ENCODE measurements around the gene APBA3. TPM values are rescaled to one million over a fixed set of nuclear protein-coding genes. Genes with fewer than 3 reads are reported as not detected.

Gene APBA3
- total and polyA plus RNA-seq, 2 donors = 23.7 to 26.1 TPM

GRCh38 chr19:3790941-3791340, 29.4 kb upstream of the APBA3 start:
- peaks cover 0 to 12% of the 10 kb centered on the region in 2 donors for H3K9me3 ChIP-seq (ENCODE audit: control insufficient read depth in 2 of 2, insufficient read depth in 1 of 2, low read length in 1 of 2)
- 86% methylated on average over 7 of the region's 7 CpGs for WGBS
- no peaks in the 10 kb centered on the region for H3K4me1 ChIP-seq (ENCODE audit: control insufficient read depth in 2 of 2, insufficient read depth in 2 of 2, low read length in 2 of 2)
- H3K36me3 ChIP-seq (ENCODE audit: control insufficient read depth in 2 of 2, insufficient read depth in 2 of 2, low read length in 1 of 2) = no peaks in the 10 kb centered on the region
- no peak overlapping the region for H3K27ac ChIP-seq (ENCODE audit: low read depth in 1 of 2, low read length in 1 of 2)
- no peak for DNase-seq (ENCODE audit: low read depth in 6 of 9, low spot score in 9 of 9)
- H3K4me3 ChIP-seq (ENCODE audit: low read length in 2 of 2) = no peak overlapping the region
- peaks cover 15 to 25% of the 10 kb centered on the region in 2 donors for H3K27me3 ChIP-seq (ENCODE audit: control insufficient read depth in 2 of 2, insufficient read depth in 1 of 2, low read length in 1 of 2)

- Histone ChIP-seq H3K36me3 (ENCODE audit: control insufficient read depth in 2 of 2, insufficient read depth in 2 of 2, low read length in 1 of 2) (no peaks in the 10 kb centered on the region), H3K4me3 (ENCODE audit: low read length in 2 of 2) (no peak overlapping the region), H3K4me1 (ENCODE audit: control insufficient read depth in 2 of 2, insufficient read depth in 2 of 2, low read length in 2 of 2) (peaks cover 0 to 3% of the 10 kb centered on the region in 2 donors), H3K9me3 (ENCODE audit: control insufficient read depth in 2 of 2, insufficient read depth in 1 of 2, low read length in 1 of 2) (peaks cover 0 to 15% of the 10 kb centered on the region in 2 donors), H3K27me3 (ENCODE audit: control insufficient read depth in 2 of 2, insufficient read depth in 1 of 2, low read length in 1 of 2) (peaks cover 21 to 31% of the 10 kb centered on the region in 2 donors), H3K27ac (ENCODE audit: low read depth in 1 of 2, low read length in 1 of 2) (no peak overlapping the region)
- 89% methylated on average over 6 of the region's 6 CpGs for WGBS
- no peak for DNase-seq (ENCODE audit: low read depth in 6 of 9, low spot score in 9 of 9)
Measured at GRCh38 chr19:3790209-3790734, 28.8 kb upstream of the APBA3 start.

GRCh38 chr19:3788996-3789778, 27.7 kb upstream of the APBA3 start:
- Histone ChIP-seq H3K36me3 (ENCODE audit: control insufficient read depth in 2 of 2, insufficient read depth in 2 of 2, low read length in 1 of 2) (no peaks in the 10 kb centered on the region), H3K4me1 (ENCODE audit: control insufficient read depth in 2 of 2, insufficient read depth in 2 of 2, low read length in 2 of 2) (peaks cover 0 to 3% of the 10 kb centered on the region in 2 donors), H3K27me3 (ENCODE audit: control insufficient read depth in 2 of 2, insufficient read depth in 1 of 2, low read length in 1 of 2) (peaks cover 30 to 42% of the 10 kb centered on the region in 2 donors), H3K4me3 (ENCODE audit: low read length in 2 of 2) (no peak overlapping the region), H3K27ac (ENCODE audit: low read depth in 1 of 2, low read length in 1 of 2) (no peak overlapping the region), H3K9me3 (ENCODE audit: control insufficient read depth in 2 of 2, insufficient read depth in 1 of 2, low read length in 1 of 2) (peaks cover 0 to 15% of the 10 kb centered on the region in 2 donors)
- no peak for DNase-seq (ENCODE audit: low read depth in 6 of 9, low spot score in 9 of 9)
- 70% methylated on average over 16 of the region's 16 CpGs for WGBS

- DNase-seq (ENCODE audit: low read depth in 6 of 9, low spot score in 9 of 9) = no peak
- Histone ChIP-seq H3K4me3 (ENCODE audit: low read length in 2 of 2) (peak within 1 kb of the TSS; percentile 18 to 53), H3K4me1 (ENCODE audit: control insufficient read depth in 2 of 2, insufficient read depth in 2 of 2, low read length in 2 of 2) (peaks cover 0 to 3% of the 10 kb centered on the region in 2 donors), H3K9me3 (ENCODE audit: control insufficient read depth in 2 of 2, insufficient read depth in 1 of 2, low read length in 1 of 2) (peaks cover 11 to 28% of the 10 kb centered on the region in 2 donors), H3K36me3 (ENCODE audit: control insufficient read depth in 2 of 2, insufficient read depth in 2 of 2, low read length in 1 of 2) (no peaks in the 10 kb centered on the region), H3K27ac (ENCODE audit: low read depth in 1 of 2, low read length in 1 of 2) (no peak within 1 kb of the TSS), H3K27me3 (ENCODE audit: control insufficient read depth in 2 of 2, insufficient read depth in 1 of 2, low read length in 1 of 2) (peaks cover 31 to 48% of the 10 kb centered on the region in 2 donors)
- 4% methylated on average over 101 of the region's 101 CpGs for WGBS
Measured at GRCh38 chr19:3785938-3786824, 24.7 kb upstream of the APBA3 start, which contains the start of gene MATK. Gene MATK, minus strand, starts transcription at chr19:3786381. Its CDS starts 1,246 bp downstream, at chr19:3785135.

DNA sequence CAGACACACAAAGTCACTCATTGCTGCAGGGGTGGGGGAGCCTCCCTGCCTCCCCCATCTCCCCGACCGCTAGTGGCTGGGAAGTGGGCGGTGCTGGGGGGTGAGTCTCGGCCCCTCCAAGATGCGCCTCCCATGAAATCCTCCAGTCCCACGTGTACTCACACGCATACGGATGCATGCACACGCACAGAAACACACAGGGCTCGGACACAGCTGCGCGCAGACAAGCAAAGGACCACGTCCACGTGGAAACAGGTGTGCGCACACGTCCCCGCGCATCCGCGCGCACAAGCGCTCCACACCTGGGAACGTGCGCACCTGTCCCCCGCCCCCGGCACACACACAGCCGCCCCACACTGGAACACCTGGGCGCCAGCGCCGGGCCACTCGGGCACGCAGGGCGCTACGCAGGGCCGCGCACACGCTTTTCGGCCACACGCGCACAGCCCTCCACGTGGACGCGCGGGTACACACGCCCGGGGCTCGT, 24.0 kb upstream of the APBA3 start:
- no peaks in the 10 kb centered on the region for H3K36me3 ChIP-seq (ENCODE audit: control insufficient read depth in 2 of 2, insufficient read depth in 2 of 2, low read length in 1 of 2)
- peaks cover 11 to 30% of the 10 kb centered on the region in 2 donors for H3K9me3 ChIP-seq (ENCODE audit: control insufficient read depth in 2 of 2, insufficient read depth in 1 of 2, low read length in 1 of 2)
- H3K27me3 ChIP-seq (ENCODE audit: control insufficient read depth in 2 of 2, insufficient read depth in 1 of 2, low read length in 1 of 2) = peaks cover 31 to 46% of the 10 kb centered on the region in 2 donors
- peak overlapping the region; percentile 18 to 53 for H3K4me3 ChIP-seq (ENCODE audit: low read length in 2 of 2)
- DNase-seq (ENCODE audit: low read depth in 6 of 9, low spot score in 9 of 9) = peak in 1 of 9 donors; percentile 21
- peaks cover 0 to 3% of the 10 kb centered on the region in 2 donors for H3K4me1 ChIP-seq (ENCODE audit: control insufficient read depth in 2 of 2, insufficient read depth in 2 of 2, low read length in 2 of 2)
- no peak overlapping the region for H3K27ac ChIP-seq (ENCODE audit: low read depth in 1 of 2, low read length in 1 of 2)
- under 1% methylated on average over 47 of the region's 47 CpGs for WGBS

DNA sequence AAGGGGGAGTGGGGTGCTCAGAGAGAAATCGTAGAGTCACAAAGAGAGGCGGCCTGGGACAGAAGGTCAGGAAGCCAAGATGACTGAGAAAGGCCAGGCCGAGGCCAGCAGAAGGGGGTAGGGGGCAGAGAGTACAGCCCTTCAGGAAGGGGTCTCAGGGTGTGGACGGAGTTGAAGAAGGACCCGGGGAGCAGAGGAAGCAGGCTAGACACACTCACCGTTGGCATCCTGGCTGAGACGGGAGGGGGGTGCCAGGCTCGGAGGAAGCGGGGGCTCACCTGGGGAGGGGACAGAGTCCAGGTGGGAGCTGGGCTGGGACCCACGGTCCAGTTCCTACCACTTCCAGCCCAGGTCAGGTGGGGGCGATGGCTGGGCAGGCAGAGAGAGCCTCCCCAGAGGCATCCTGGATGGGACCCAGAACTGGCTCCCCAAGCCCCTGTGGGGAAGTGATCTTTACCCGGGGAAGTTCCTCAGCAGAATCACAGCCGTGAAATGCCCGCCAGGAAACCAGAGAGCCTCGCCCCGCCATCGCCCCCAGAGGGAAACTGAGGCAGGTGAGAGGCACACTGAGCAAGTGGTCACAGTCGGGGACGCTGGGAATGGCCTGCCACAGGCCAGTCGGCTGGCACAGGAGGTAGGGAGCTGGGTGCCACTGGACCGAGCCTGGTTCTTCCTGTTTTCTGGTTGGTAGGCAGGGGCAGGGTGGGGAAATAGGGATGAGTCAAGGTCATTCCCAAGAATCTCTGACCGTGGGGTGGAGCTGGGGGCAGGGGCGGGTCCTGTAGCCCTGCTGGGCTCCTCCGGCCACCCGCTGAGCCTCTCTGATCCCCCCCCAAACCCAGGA, 23.3 kb upstream of the APBA3 start:
- Histone ChIP-seq H3K27me3 (ENCODE audit: control insufficient read depth in 2 of 2, insufficient read depth in 1 of 2, low read length in 1 of 2) (peaks cover 31 to 43% of the 10 kb centered on the region in 2 donors), H3K36me3 (ENCODE audit: control insufficient read depth in 2 of 2, insufficient read depth in 2 of 2, low read length in 1 of 2) (no peaks in the 10 kb centered on the region), H3K4me1 (ENCODE audit: control insufficient read depth in 2 of 2, insufficient read depth in 2 of 2, low read length in 2 of 2) (peaks cover 0 to 3% of the 10 kb centered on the region in 2 donors), H3K4me3 (ENCODE audit: low read length in 2 of 2) (peak overlapping the region; percentile 18 to 53), H3K27ac (ENCODE audit: low read depth in 1 of 2, low read length in 1 of 2) (no peak overlapping the region), H3K9me3 (ENCODE audit: control insufficient read depth in 2 of 2, insufficient read depth in 1 of 2, low read length in 1 of 2) (peaks cover 11 to 32% of the 10 kb centered on the region in 2 donors)
- DNase-seq (ENCODE audit: low read depth in 6 of 9, low spot score in 9 of 9) = no peak
- 52% methylated on average over 25 of the region's 25 CpGs for WGBS

DNA sequence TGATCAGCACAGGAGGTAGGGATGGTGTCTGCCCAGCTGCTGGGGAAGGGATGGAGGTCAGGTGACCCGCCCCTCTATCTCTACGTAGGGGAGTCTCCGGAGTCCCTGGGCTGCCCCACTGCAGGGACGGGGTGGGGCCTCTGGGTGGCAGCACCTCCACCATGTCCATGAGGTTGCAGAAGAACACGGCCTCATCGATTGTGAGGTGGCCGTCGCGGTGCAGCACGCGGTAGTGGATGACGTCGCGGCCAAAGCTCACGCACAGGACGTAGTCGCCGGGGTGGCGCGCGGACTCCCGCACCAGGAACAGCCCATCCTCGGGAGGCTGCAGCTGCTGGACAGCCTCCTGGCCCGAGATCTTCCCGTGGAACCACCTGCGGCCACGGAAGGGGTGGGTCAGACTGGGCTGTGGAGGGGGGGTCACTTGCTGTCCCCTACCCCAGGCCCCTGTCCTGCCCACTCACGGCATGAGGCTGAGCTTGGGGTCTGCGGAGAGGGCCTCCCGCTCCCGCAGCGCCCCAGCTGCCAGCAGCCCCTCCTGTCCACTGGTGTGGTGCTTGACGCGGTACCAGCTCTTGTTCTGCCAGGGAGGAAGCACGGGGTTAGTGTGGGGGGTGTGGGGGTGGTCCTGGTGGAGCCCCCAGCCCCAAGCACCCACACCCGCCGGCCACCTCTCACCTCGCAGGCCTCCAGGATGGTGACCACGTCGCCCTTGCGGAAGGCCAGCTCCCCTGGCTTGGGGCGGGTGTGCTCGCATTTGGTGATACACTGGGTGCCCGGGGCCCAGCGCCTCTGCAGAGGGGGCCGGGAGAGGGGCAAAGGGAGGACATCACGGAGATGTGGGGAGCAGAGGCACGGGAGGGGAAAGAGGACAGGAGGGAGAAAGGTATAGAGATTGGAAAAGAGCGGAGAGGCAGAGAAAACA, 22.4 kb upstream of the APBA3 start:
- H3K27me3 ChIP-seq (ENCODE audit: control insufficient read depth in 2 of 2, insufficient read depth in 1 of 2, low read length in 1 of 2) = peaks cover 31 to 39% of the 10 kb centered on the region in 2 donors
- peaks cover 0 to 3% of the 10 kb centered on the region in 2 donors for H3K4me1 ChIP-seq (ENCODE audit: control insufficient read depth in 2 of 2, insufficient read depth in 2 of 2, low read length in 2 of 2)
- no peak overlapping the region for H3K4me3 ChIP-seq (ENCODE audit: low read length in 2 of 2)
- WGBS = 96% methylated on average over 49 of the region's 49 CpGs
- H3K9me3 ChIP-seq (ENCODE audit: control insufficient read depth in 2 of 2, insufficient read depth in 1 of 2, low read length in 1 of 2) = peaks cover 11 to 41% of the 10 kb centered on the region in 2 donors
- H3K27ac ChIP-seq (ENCODE audit: low read depth in 1 of 2, low read length in 1 of 2) = no peak overlapping the region
- no peaks in the 10 kb centered on the region for H3K36me3 ChIP-seq (ENCODE audit: control insufficient read depth in 2 of 2, insufficient read depth in 2 of 2, low read length in 1 of 2)
- no peak for DNase-seq (ENCODE audit: low read depth in 6 of 9, low spot score in 9 of 9)
